Osteocyte (in vitro differentiated cells): ENCODE results near the gene KIF1B. TPM values are rescaled to one million over a fixed set of nuclear protein-coding genes. Genes with fewer than 3 reads are reported as not detected.
"Not testable (repeated sequence)": the region's sequence is repeated elsewhere in the genome, so short reads cannot be mapped to it uniquely, and the experiment has no call there.

Experiments
- DNase-seq: peaks from one replicate; pipeline ENCODE4 v3.0.0; 2021; ENCODE audit warnings: mixed read lengths; ENCODE audit not compliant: unreplicated experiment; ENCODE audit errors: extremely low spot score
- H3K27ac Mint-ChIP-seq: one replicate; pipeline ENCODE4 v1.8.0; 2021; ENCODE audit warnings: mild to moderate bottlenecking, mixed read lengths; ENCODE audit not compliant: unreplicated experiment
- H3K27me3 Mint-ChIP-seq: one replicate; pipeline ENCODE4 v1.8.0; 2021; ENCODE audit warnings: mixed read lengths; ENCODE audit not compliant: unreplicated experiment
- H3K36me3 Mint-ChIP-seq: one replicate; pipeline ENCODE4 v1.8.0; 2021; ENCODE audit warnings: mixed read lengths; ENCODE audit not compliant: unreplicated experiment
- H3K4me1 Mint-ChIP-seq: one replicate; pipeline ENCODE4 v1.8.0; 2021; ENCODE audit warnings: mixed read lengths; ENCODE audit not compliant: unreplicated experiment
- H3K4me3 Mint-ChIP-seq: one replicate; pipeline ENCODE4 v1.8.0; 2021; ENCODE audit warnings: mild to moderate bottlenecking, moderate library complexity, mixed read lengths; ENCODE audit not compliant: unreplicated experiment
- H3K9me3 Mint-ChIP-seq: one replicate; pipeline ENCODE4 v1.8.0; 2021; ENCODE audit warnings: mixed read lengths; ENCODE audit not compliant: unreplicated experiment
- total RNA-seq: library from RNA; stranded (reverse); gene quantifications from 2 replicates; pipeline ENCODE4 v1.2.1, GENCODE V29; 2021
- TF ChIP-seq, protein P1 (sequence below): fragments of 200-600 bp; sonication (generic); IDR thresholded peaks from 2 replicates; pipeline ENCODE4 v1.5.0; 2021; ENCODE audit warnings: antibody characterized with exemption, mild to moderate bottlenecking, moderate library complexity

Gene KIF1B
- total RNA-seq, 1 donor from 2014 or later = 48.9 TPM

DNA sequence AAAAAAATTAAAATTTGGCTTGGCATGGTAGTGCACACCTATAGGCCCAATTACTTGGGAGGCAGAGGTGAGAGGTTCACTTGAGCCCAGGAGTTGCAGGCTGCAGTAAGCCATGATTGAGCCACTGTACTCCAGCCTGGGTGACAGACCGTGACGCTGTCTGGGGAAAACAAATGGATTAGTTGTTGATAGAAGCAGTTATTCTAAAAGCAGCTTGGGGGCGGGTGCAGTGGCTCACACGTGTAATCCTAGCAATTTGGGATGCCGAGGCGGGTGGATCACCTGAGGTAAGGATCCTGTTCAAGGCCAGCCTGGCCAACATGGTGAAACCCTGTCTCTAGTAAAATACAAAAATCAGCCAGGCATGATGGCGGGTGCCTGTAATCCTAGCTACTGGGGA lies 40.3 kb downstream of the KIF1B start:
- Mint-ChIP-seq H3K27me3 (no peaks in the 10 kb centered on the region), H3K4me3 (no peak overlapping the region), H3K36me3 (peaks cover 8% of the 10 kb centered on the region), H3K27ac (no peak overlapping the region), H3K4me1 (peaks cover 15% of the 10 kb centered on the region), H3K9me3 (no peaks in the 10 kb centered on the region)
- no peak for DNase-seq
- TF ChIP-seq, protein P1, sequence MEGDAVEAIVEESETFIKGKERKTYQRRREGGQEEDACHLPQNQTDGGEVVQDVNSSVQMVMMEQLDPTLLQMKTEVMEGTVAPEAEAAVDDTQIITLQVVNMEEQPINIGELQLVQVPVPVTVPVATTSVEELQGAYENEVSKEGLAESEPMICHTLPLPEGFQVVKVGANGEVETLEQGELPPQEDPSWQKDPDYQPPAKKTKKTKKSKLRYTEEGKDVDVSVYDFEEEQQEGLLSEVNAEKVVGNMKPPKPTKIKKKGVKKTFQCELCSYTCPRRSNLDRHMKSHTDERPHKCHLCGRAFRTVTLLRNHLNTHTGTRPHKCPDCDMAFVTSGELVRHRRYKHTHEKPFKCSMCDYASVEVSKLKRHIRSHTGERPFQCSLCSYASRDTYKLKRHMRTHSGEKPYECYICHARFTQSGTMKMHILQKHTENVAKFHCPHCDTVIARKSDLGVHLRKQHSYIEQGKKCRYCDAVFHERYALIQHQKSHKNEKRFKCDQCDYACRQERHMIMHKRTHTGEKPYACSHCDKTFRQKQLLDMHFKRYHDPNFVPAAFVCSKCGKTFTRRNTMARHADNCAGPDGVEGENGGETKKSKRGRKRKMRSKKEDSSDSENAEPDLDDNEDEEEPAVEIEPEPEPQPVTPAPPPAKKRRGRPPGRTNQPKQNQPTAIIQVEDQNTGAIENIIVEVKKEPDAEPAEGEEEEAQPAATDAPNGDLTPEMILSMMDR = no peak

DNA sequence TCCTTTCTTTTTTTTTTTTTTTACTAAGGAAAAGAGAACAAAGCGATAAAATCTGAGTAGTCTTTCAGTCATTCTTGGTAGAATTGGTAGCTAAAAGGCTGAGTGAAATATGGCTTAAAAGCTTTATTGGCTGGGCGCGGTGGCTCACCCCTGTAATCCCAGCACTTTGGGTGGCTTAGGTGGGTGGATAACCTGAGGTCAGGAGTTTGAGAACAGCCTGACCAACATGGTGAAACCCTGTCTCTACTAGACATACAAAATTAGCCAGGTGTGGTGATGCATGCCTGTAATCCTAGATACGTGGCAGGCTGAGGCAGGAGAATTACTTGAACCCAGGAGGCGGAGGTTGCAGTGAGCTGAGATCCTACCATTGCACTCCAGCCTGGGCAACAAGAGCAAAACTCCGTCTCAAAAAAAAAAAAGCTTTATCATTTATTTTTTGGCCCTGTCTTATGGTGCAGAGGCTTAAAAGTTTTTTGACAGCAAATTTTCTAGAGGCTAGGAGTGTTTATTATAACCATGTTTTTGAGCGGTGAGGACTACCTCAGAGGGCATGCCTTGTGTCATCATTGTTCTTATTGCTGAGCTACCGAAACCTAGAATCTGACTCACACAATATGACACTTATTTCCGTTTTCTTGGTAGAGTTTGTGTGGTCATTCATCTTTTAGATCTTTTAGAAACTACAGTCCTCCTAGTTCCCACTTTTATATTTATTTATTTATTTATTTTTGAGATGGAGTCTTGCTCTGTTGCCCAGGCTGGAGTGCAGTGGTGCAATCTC lies 41.1 kb downstream of the KIF1B start:
- not testable (repeated sequence) for H3K27ac Mint-ChIP-seq, H3K9me3 Mint-ChIP-seq, H3K27me3 Mint-ChIP-seq, H3K36me3 Mint-ChIP-seq, H3K4me3 Mint-ChIP-seq, DNase-seq
- peaks cover 17% of the 10 kb centered on the region for H3K4me1 Mint-ChIP-seq

DNA sequence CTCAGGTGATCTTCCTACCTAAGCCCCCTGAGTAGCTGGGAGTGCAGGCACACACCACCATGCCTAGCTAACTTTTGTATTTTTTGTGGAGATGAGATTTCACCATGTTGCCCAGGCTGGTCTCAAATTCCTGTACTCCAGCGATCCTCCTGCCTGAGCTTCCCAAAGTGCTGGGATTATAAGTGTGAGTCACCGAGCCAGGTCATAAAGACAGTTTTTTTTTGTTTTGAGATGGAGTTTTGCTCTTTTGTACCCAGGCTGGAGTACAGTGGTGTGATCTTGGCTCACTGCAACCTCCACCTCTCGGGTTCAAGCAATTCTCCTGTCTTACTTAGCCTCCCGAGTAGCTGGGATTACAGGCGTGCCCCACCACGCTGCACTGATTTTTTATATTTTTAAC lies 42.1 kb downstream of the KIF1B start:
- Mint-ChIP-seq H3K27ac (peak overlapping the region; percentile 54), H3K27me3 (no peaks in the 10 kb centered on the region), H3K36me3 (peaks cover 4% of the 10 kb centered on the region), H3K4me1 (peaks cover 18% of the 10 kb centered on the region), H3K4me3 (no peak overlapping the region), H3K9me3 (no peaks in the 10 kb centered on the region)
- DNase-seq = no peak
- TF ChIP-seq, protein P1 = no peak

DNA sequence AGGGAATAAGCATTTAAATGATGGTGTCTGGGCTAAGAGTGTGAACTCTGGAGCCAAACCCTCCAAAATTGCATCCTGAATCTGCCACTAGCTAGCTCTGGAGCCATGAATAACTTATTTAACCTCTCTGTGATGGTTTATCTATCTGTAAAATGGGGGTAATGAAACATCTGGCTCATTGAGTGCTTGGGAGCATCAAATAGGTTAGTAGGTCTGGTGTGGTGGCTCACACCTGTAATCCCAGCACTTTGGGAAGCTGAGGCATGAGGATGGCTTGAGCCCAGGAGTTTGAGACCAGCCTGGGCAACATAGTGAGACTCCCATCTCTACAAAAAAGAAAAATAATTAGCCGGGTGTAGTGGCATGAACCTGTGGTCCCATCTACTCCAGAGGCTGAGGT lies 42.8 kb downstream of the KIF1B start:
- TF ChIP-seq, protein P1 = no peak
- Mint-ChIP-seq H3K36me3 (peaks cover 6% of the 10 kb centered on the region), H3K27me3 (no peaks in the 10 kb centered on the region), H3K4me3 (no peak overlapping the region), H3K27ac (peak overlapping the region; percentile 97), H3K9me3 (no peaks in the 10 kb centered on the region), H3K4me1 (peaks cover 24% of the 10 kb centered on the region)
- no peak for DNase-seq

DNA sequence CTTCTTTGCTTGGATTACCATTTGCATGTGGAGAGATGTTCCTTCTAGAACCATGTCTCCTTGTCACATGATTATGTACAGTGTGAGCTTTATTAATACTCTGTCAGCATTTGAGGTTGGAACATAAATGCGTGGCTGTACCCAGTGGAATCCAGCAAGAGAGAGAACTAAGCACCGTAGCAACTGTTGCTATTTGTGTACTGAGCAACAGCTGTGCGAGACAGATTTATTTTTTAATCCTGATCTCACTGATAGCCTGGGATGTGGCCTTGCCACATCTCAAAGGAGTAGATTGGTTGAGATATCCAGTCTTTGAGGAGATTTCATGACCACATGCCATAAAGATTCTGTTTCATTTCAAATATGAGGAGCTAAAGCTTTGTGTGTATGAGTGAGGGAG lies 43.4 kb downstream of the KIF1B start:
- DNase-seq = no peak
- Mint-ChIP-seq H3K4me3 (no peak overlapping the region), H3K9me3 (no peaks in the 10 kb centered on the region), H3K36me3 (peaks cover 9% of the 10 kb centered on the region), H3K27me3 (no peaks in the 10 kb centered on the region), H3K4me1 (peaks cover 29% of the 10 kb centered on the region), H3K27ac (peak overlapping the region; percentile 97)
- TF ChIP-seq, protein P1 = no peak
